Prostate gland (tissue), 2 donors: ENCODE measurements around the gene ANKRD6.

Experiments
- POLR2AphosphoS5 ChIP-seq: sonication (generic); formaldehyde crosslinking; IDR thresholded peaks from one replicate; pipeline ENCODE4 v1.6.1; 2017; ENCODE audit warnings: antibody characterized with exemption
- TF ChIP-seq, protein P1 (sequence below), 4 experiments: fragments of 200-600 bp in 2 of 4; fragments of 450-650 bp in 2 of 4; sonication (generic) in 2 of 4; IDR thresholded peaks; 1 replicate in 3 of 4; 2 replicates in 1 of 4; pipeline ENCODE4 v1.5.1; 2016 to 2019; ENCODE audit warnings: antibody characterized with exemption in 4 of 4, mild to moderate bottlenecking in 2 of 4, moderate library complexity in 2 of 4

DNA sequence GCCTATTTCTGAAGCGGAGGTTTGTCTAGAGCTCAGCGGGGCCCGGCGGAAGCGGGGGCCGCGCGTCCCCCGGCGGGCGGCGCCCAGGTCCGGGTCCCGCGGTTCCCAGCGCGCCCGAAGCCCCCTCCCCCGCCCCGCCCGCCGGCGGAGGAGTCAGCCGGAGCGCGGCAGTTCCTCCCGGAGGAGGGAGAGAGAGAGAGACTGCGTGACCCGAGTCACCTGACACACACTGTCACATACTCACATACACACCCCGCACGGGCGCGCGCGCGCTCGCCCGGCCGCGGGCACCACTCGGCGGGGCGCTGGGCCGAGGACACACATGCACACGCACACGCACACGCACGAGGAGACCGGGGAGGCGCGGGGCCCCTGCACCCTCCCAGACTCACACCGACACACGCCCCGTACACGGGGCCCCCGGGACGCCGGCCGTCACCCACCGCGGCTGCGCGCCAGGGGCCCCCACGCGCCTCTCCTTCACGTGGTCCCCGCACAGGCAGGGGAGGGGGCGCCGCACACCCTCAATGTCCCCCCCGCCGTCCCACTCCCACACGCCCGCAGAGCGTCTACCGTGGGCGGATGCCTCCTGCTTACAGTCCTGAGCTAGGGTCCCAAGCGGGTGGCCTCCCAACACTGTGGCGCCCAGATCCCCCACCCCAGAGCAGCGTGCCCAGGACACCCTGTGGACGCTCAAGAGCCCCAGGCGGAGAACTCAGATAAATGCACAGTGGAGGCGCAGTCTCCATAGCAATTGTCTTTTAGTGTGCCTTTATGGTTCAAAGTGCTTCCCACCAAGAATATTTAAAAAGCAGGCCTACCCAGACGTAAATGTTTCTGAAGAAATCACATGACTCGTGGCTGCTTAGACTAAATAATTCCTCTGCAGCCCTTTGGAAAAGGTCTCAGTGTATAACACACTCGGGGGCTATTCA, 20.6 kb upstream of the ANKRD6 start, which contains the start of gene RRAGD:
- TF ChIP-seq, protein P1, sequence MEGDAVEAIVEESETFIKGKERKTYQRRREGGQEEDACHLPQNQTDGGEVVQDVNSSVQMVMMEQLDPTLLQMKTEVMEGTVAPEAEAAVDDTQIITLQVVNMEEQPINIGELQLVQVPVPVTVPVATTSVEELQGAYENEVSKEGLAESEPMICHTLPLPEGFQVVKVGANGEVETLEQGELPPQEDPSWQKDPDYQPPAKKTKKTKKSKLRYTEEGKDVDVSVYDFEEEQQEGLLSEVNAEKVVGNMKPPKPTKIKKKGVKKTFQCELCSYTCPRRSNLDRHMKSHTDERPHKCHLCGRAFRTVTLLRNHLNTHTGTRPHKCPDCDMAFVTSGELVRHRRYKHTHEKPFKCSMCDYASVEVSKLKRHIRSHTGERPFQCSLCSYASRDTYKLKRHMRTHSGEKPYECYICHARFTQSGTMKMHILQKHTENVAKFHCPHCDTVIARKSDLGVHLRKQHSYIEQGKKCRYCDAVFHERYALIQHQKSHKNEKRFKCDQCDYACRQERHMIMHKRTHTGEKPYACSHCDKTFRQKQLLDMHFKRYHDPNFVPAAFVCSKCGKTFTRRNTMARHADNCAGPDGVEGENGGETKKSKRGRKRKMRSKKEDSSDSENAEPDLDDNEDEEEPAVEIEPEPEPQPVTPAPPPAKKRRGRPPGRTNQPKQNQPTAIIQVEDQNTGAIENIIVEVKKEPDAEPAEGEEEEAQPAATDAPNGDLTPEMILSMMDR (IDR thresholded peaks at IDR 0.05): peak in 1 of 4 experiments; percentile 2
- TF ChIP-seq POLR2AphosphoS5: peak; percentile 10
